ENCODE results near the gene SPINK4.

SPINK4 gene

GRCh38 chr9:33293782-33294181, 53.8 kb downstream of the SPINK4 start:
- no peak for DNase-seq (ENCODE audit: low spot score)
- TF ChIP-seq CTCF (IDR thresholded peaks at IDR 0.05; ENCODE audit: extremely low read depth, missing control alignments) = no peak

- no peak for TF ChIP-seq CTCF (IDR thresholded peaks at IDR 0.05; ENCODE audit: extremely low read depth, missing control alignments)
- no peak for DNase-seq (ENCODE audit: low spot score)
These were observed 54.9 kb downstream of the SPINK4 start for GRCh38 chr9:33294670-33295432.

GRCh38 chr9:33295571-33295970, 55.6 kb downstream of the SPINK4 start:
- TF ChIP-seq CTCF (IDR thresholded peaks at IDR 0.05; ENCODE audit: extremely low read depth, missing control alignments) = no peak
- peak; percentile 59 for DNase-seq (ENCODE audit: low spot score)

GRCh38 chr9:33297432-33297831, 57.5 kb downstream of the SPINK4 start:
- TF ChIP-seq CTCF (IDR thresholded peaks at IDR 0.05; ENCODE audit: extremely low read depth, missing control alignments) = no peak
- peak; percentile 49 for DNase-seq (ENCODE audit: low spot score)
